Activated T-helper 1 cell treated with anti-CD3 and anti-CD28 coated beads, Interleukin-12 subunit alpha, Interleukin-12 subunit beta, Interleukin-2, Interleukin-4 antibody, amounts not matched to agents 30 ng/mL and 10 ng/mL and 1 ng/mL, durations not matched to agents 14 hours and 24 hours and 36 hours (primary cell): ENCODE data around the gene IRAK2. TPM values are rescaled to one million over a fixed set of nuclear protein-coding genes. Genes with fewer than 3 reads are reported as not detected.
"Not testable (repeated sequence)": the region's sequence is repeated elsewhere in the genome, so short reads cannot be mapped to it uniquely, and the experiment has no call there.

Source experiments
- DNase-seq: peaks from one replicate; pipeline ENCODE4 v3.0.0; 2021; ENCODE audit warnings: low spot score
- H3K27ac Mint-ChIP-seq: one replicate; pipeline ENCODE4 v1.8.0; 2021; ENCODE audit warnings: mild to moderate bottlenecking, mixed read lengths
- H3K27me3 Mint-ChIP-seq: one replicate; pipeline ENCODE4 v1.8.0; 2022; ENCODE audit warnings: mild to moderate bottlenecking, moderate library complexity, mixed read lengths; ENCODE audit not compliant: insufficient read depth
- H3K36me3 Mint-ChIP-seq: one replicate; pipeline ENCODE4 v1.8.0; 2021; ENCODE audit warnings: low read depth, mixed read lengths
- H3K4me1 Mint-ChIP-seq: one replicate; pipeline ENCODE4 v1.8.0; 2021; ENCODE audit warnings: low read depth, mixed read lengths
- H3K4me3 Mint-ChIP-seq: one replicate; pipeline ENCODE4 v1.8.0; 2021; ENCODE audit warnings: mild to moderate bottlenecking, moderate library complexity, mixed read lengths
- H3K9me3 Mint-ChIP-seq: one replicate; pipeline ENCODE4 v1.8.0; 2021; ENCODE audit warnings: mixed read lengths
- intact Hi-C: fragments of 100-400 bp; cut with micrococcal nuclease; formaldehyde crosslinking; loops from one replicate; pipeline ENCODE4 v1.15.1; 2024
- total RNA-seq: library from RNA; stranded (reverse); gene quantifications from 2 replicates; pipeline ENCODE4 v1.2.3, GENCODE V29; 2022

Gene IRAK2
- total RNA-seq, 1 donor from 2014 or later: 8.6 TPM

DNA sequence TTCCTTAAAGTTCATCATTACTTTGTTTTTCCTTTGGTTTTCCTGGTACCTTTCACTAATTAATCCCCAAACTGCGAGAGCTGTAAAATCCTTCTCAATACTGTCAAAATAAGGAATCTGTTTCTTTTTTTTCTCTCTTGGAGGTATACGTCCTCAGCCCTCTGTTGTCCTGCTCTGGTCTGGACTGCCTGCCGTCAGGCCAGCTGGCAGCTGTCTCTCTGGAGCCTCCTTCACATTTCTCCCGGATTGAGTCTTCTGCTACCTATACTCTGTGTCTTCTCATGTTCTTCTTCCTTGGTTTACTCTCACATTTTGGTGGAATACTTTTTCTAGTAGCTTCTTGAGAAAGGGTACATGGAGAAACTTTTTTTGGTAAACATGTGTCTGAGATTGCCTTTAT lies 97.3 kb downstream of the IRAK2 start:
- Mint-ChIP-seq H3K4me3 (no peak overlapping the region), H3K36me3 (peaks cover 55% of the 10 kb centered on the region), H3K9me3 (no peaks in the 10 kb centered on the region), H3K4me1 (peaks cover 61% of the 10 kb centered on the region), H3K27me3 (no peaks in the 10 kb centered on the region), H3K27ac (peak overlapping the region; percentile 45)
- no peak for DNase-seq
- intact Hi-C loops: loop anchor here (5.0 kb wide), 2 partner anchors 35 to 120 kb away; partner anchors contain the start of gene VHL

- peak overlapping the region; percentile 79 for H3K4me3 Mint-ChIP-seq
- intact Hi-C loops: loop anchor here (1.0 to 5.0 kb wide), 5 partner anchors 14 to 148 kb away; partner anchors contain the start of gene VHL
- peak overlapping the region; percentile 80 for H3K27ac Mint-ChIP-seq
- H3K36me3 Mint-ChIP-seq: peaks cover 63% of the 10 kb centered on the region
- H3K4me1 Mint-ChIP-seq: peaks cover 74% of the 10 kb centered on the region
- H3K27me3 Mint-ChIP-seq: no peaks in the 10 kb centered on the region
- DNase-seq: peak; percentile 51
- H3K9me3 Mint-ChIP-seq: no peaks in the 10 kb centered on the region
Observed at GRCh38 chr3:10263646-10264363, 99.1 kb downstream of the IRAK2 start.

DNA sequence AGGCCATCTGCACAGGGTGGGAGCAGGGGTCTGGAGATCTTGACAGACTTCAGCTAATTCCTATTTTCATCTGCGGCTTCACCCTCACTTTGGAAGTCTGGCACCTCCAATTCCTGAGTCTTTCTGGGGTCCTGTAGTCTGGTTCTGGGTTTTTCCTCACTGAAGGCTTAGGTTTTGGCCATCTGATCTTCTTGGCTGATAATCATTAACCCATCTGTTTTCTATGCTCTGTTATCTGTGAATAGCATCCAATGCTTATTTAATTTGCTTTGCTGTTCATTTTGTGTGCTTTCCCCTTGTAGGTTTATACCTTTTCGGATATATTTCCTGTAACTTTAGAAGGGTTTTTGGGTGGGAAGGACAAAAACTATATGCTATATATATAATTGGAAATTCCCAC lies 101.1 kb downstream of the IRAK2 start:
- Mint-ChIP-seq H3K36me3 (peaks cover 57% of the 10 kb centered on the region), H3K27ac (peak overlapping the region; percentile 65), H3K4me1 (peaks cover 63% of the 10 kb centered on the region), H3K27me3 (no peaks in the 10 kb centered on the region), H3K4me3 (peak overlapping the region; percentile 65), H3K9me3 (no peaks in the 10 kb centered on the region)
- DNase-seq: no peak
- intact Hi-C loops: no loop called here

DNA sequence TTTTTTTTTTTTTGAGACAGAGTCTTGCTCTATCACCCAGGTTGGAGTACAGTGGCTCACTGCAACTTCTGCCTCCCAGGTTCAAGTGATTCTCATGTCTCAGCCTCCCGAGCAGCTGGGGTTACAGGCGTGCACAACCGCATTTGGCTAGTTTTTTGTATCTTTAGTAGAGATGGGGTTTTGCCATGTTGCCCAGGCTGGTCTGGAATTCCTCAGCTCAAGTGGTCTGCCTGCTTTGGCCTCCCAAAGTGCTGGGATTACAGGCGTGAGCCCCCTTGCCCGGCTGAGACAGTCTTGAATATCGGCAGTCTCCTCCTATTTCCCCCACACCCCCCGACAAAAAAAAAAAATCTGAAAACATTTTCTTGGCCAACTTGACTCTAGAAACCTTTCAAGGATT lies 102.2 kb downstream of the IRAK2 start:
- peaks cover 58% of the 10 kb centered on the region for H3K4me1 Mint-ChIP-seq
- peak overlapping the region; percentile 34 for H3K4me3 Mint-ChIP-seq
- H3K27ac Mint-ChIP-seq, intact Hi-C loops, H3K27me3 Mint-ChIP-seq, H3K9me3 Mint-ChIP-seq, DNase-seq: not testable (repeated sequence)
- peaks cover 53% of the 10 kb centered on the region for H3K36me3 Mint-ChIP-seq

DNA sequence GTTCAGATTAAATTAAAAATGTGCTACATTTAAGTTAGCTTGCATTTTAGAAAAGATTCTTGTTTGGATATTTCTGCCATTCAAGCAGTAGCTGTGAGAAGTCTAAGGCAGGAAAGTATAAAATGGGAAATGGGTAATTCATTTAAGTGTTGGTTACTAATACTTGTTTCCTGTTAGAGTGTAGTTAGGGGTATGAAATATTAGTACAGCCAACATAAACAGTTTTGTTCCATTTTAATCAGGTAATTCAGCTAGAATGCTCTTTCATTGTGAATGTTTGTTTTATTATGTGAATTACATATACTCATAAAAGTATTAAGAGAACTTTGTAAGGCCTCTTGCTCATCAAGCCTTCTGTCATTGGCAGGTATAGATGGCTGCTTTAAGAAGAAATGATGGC lies 103.4 kb downstream of the IRAK2 start:
- intact Hi-C loops: no loop called here
- DNase-seq: no peak
- Mint-ChIP-seq H3K9me3 (no peaks in the 10 kb centered on the region), H3K27ac (no peak overlapping the region), H3K27me3 (no peaks in the 10 kb centered on the region), H3K4me3 (no peak overlapping the region), H3K4me1 (peaks cover 56% of the 10 kb centered on the region), H3K36me3 (peaks cover 51% of the 10 kb centered on the region)

GRCh38 chr3:10268930-10269329 lies 104.2 kb downstream of the IRAK2 start:
- Mint-ChIP-seq H3K27me3 (no peaks in the 10 kb centered on the region), H3K4me1 (peaks cover 56% of the 10 kb centered on the region), H3K4me3 (no peak overlapping the region), H3K27ac (peak overlapping the region; percentile 29), H3K9me3 (no peaks in the 10 kb centered on the region), H3K36me3 (peaks cover 48% of the 10 kb centered on the region)
- intact Hi-C loops: no loop called here
- DNase-seq: no peak

GRCh38 chr3:10269443-10269842 lies 104.7 kb downstream of the IRAK2 start:
- Mint-ChIP-seq H3K27me3 (no peaks in the 10 kb centered on the region), H3K27ac (no peak overlapping the region), H3K4me1 (peaks cover 56% of the 10 kb centered on the region), H3K4me3 (no peak overlapping the region), H3K9me3 (no peaks in the 10 kb centered on the region), H3K36me3 (peaks cover 50% of the 10 kb centered on the region)
- intact Hi-C loops: no loop called here
- DNase-seq: no peak

DNA sequence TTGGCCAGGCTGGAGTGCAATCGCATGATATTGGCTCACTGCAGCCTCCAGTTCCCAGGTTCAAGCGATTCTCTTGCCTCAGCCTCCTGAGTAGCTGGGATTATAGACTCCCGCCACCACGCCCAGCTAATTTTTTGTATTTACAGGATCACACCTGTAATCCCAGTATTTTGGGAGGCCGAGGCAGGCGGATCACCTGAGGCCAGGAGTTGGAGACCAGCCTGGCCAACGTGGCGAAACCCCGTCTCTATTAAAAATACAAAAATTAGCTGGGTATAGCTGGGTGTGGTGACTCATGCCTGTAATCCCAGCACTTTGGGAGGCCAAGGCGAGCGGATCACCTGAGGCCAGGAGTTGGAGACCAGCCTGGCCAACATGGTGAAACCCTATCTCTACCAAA lies 107.8 kb downstream of the IRAK2 start:
- H3K4me3 Mint-ChIP-seq, DNase-seq, H3K9me3 Mint-ChIP-seq, H3K27me3 Mint-ChIP-seq, intact Hi-C loops, H3K27ac Mint-ChIP-seq: not testable (repeated sequence)
- Mint-ChIP-seq H3K36me3 (peaks cover 41% of the 10 kb centered on the region), H3K4me1 (peaks cover 41% of the 10 kb centered on the region)

- H3K36me3 Mint-ChIP-seq: peaks cover 44% of the 10 kb centered on the region
- H3K27ac Mint-ChIP-seq: peak overlapping the region; percentile 76
- H3K4me1 Mint-ChIP-seq: peaks cover 41% of the 10 kb centered on the region
- H3K4me3 Mint-ChIP-seq: peak overlapping the region; percentile 4
- no peaks in the 10 kb centered on the region for H3K27me3 Mint-ChIP-seq
- intact Hi-C loops: no loop called here
- no peak for DNase-seq
- H3K9me3 Mint-ChIP-seq: no peaks in the 10 kb centered on the region
Observed at GRCh38 chr3:10272977-10273376, 108.3 kb downstream of the IRAK2 start.

GRCh38 chr3:10273702-10274305 lies 109.1 kb downstream of the IRAK2 start:
- Mint-ChIP-seq H3K4me1 (peaks cover 38% of the 10 kb centered on the region), H3K27me3 (no peaks in the 10 kb centered on the region), H3K36me3 (peaks cover 43% of the 10 kb centered on the region), H3K4me3 (peak overlapping the region; percentile 15), H3K9me3 (no peaks in the 10 kb centered on the region), H3K27ac (peak overlapping the region; percentile 6)
- intact Hi-C loops: no loop called here
- no peak for DNase-seq

DNA sequence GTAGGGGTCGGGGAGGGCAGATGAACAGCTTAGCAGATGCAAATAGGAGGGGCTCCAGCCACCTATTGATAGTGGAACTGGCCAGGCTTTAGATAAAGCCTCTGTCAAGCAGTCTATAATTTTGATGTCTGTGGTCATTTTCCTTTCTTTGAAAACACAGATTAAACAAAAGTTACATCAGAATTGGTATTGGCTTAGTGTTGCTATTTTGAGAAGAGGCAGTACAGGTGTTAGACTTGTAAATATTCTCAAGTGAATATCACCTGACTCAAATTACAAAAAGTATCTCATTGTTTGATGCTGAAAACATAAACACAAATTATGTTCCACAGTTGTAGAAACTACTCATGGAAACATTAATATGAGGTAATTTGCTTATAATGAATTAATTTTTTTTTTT lies 109.9 kb downstream of the IRAK2 start:
- Mint-ChIP-seq H3K4me1 (peaks cover 42% of the 10 kb centered on the region), H3K27me3 (no peaks in the 10 kb centered on the region), H3K36me3 (peaks cover 44% of the 10 kb centered on the region), H3K4me3 (no peak overlapping the region), H3K9me3 (no peaks in the 10 kb centered on the region), H3K27ac (no peak overlapping the region)
- intact Hi-C loops: no loop called here
- DNase-seq: no peak

- H3K4me1 Mint-ChIP-seq: peaks cover 48% of the 10 kb centered on the region
Observed at GRCh38 chr3:10277115-10277625, 112.5 kb downstream of the IRAK2 start.

GRCh38 chr3:10278501-10278900 lies 113.8 kb downstream of the IRAK2 start:
- peak overlapping the region; percentile 34 for H3K27ac Mint-ChIP-seq
- DNase-seq: no peak
- H3K4me1 Mint-ChIP-seq: peaks cover 51% of the 10 kb centered on the region
- H3K4me3 Mint-ChIP-seq: no peak overlapping the region
- H3K27me3 Mint-ChIP-seq: no peaks in the 10 kb centered on the region
- H3K9me3 Mint-ChIP-seq: no peaks in the 10 kb centered on the region
- peaks cover 53% of the 10 kb centered on the region for H3K36me3 Mint-ChIP-seq
- intact Hi-C loops: no loop called here

More at GRCh38 chr3:10277115-10277625, 112.5 kb downstream of the IRAK2 start:
- no peaks in the 10 kb centered on the region for H3K9me3 Mint-ChIP-seq
- H3K36me3 Mint-ChIP-seq: peaks cover 54% of the 10 kb centered on the region
- no peak overlapping the region for H3K4me3 Mint-ChIP-seq
- H3K27me3 Mint-ChIP-seq: no peaks in the 10 kb centered on the region
- peak overlapping the region; percentile 14 for H3K27ac Mint-ChIP-seq
- intact Hi-C loops: no loop called here
- DNase-seq: no peak
